Progenitor cell of endocrine pancreas (in vitro differentiated cells): ENCODE results near the gene ACTR8. TPM values are rescaled to one million over a fixed set of nuclear protein-coding genes. Genes with fewer than 3 reads are reported as not detected.
"Not testable (repeated sequence)": the region's sequence is repeated elsewhere in the genome, so short reads cannot be mapped to it uniquely, and the experiment has no call there.

ENCODE experiments used
- DNase-seq: peaks from one replicate; pipeline ENCODE4 v3.0.0; 2021; ENCODE audit warnings: low spot score; ENCODE audit not compliant: unreplicated experiment
- H3K27ac Mint-ChIP-seq: 2 replicates; pipeline ENCODE4 v1.8.0; 2021; ENCODE audit warnings: mild to moderate bottlenecking, moderate library complexity, mixed read lengths
- H3K27me3 Mint-ChIP-seq: 2 replicates; pipeline ENCODE4 v1.8.0; 2021; ENCODE audit warnings: mixed read lengths
- H3K36me3 Mint-ChIP-seq: 2 replicates; pipeline ENCODE4 v1.8.0; 2022; ENCODE audit warnings: mixed read lengths; ENCODE audit not compliant: insufficient read depth
- H3K4me1 Mint-ChIP-seq: 2 replicates; pipeline ENCODE4 v1.8.0; 2021; ENCODE audit warnings: low read depth, mixed read lengths
- H3K4me3 Mint-ChIP-seq: 2 replicates; pipeline ENCODE4 v1.8.0; 2021; ENCODE audit warnings: low read depth, mild to moderate bottlenecking, moderate library complexity, mixed read lengths
- H3K9me3 Mint-ChIP-seq: 2 replicates; pipeline ENCODE4 v1.8.0; 2021; ENCODE audit warnings: low read depth, mixed read lengths
- long read RNA-seq: library from polyadenylated mRNA; unstranded; transcript quantifications from one replicate; pipeline ENCODE4 v2.0.0, GENCODE V29; 2020
- total RNA-seq: library from RNA; stranded (reverse); gene quantifications from 2 replicates; pipeline ENCODE4 v1.2.1, GENCODE V29; 2021
- TF ChIP-seq, protein P1 (sequence below): fragments of 200-600 bp; sonication (generic); IDR thresholded peaks from one replicate; pipeline ENCODE4 v1.5.0; 2021; ENCODE audit warnings: antibody characterized with exemption, mild to moderate bottlenecking; ENCODE audit not compliant: unreplicated experiment

The ACTR8 gene, protein sequence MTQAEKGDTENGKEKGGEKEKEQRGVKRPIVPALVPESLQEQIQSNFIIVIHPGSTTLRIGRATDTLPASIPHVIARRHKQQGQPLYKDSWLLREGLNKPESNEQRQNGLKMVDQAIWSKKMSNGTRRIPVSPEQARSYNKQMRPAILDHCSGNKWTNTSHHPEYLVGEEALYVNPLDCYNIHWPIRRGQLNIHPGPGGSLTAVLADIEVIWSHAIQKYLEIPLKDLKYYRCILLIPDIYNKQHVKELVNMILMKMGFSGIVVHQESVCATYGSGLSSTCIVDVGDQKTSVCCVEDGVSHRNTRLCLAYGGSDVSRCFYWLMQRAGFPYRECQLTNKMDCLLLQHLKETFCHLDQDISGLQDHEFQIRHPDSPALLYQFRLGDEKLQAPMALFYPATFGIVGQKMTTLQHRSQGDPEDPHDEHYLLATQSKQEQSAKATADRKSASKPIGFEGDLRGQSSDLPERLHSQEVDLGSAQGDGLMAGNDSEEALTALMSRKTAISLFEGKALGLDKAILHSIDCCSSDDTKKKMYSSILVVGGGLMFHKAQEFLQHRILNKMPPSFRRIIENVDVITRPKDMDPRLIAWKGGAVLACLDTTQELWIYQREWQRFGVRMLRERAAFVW
- 55.1 and 60.8 TPM in 2 replicates for total RNA-seq
- long read RNA-seq, transcript ACTR8-201 (13 exons, 3,629 nt) = major isoform, 175 of 221 reads
- long read RNA-seq, partial matches to known transcripts = 11 of 221 reads
- long read RNA-seq, other reads (novel, unspliced or antisense) = 35 of 221 reads

DNA sequence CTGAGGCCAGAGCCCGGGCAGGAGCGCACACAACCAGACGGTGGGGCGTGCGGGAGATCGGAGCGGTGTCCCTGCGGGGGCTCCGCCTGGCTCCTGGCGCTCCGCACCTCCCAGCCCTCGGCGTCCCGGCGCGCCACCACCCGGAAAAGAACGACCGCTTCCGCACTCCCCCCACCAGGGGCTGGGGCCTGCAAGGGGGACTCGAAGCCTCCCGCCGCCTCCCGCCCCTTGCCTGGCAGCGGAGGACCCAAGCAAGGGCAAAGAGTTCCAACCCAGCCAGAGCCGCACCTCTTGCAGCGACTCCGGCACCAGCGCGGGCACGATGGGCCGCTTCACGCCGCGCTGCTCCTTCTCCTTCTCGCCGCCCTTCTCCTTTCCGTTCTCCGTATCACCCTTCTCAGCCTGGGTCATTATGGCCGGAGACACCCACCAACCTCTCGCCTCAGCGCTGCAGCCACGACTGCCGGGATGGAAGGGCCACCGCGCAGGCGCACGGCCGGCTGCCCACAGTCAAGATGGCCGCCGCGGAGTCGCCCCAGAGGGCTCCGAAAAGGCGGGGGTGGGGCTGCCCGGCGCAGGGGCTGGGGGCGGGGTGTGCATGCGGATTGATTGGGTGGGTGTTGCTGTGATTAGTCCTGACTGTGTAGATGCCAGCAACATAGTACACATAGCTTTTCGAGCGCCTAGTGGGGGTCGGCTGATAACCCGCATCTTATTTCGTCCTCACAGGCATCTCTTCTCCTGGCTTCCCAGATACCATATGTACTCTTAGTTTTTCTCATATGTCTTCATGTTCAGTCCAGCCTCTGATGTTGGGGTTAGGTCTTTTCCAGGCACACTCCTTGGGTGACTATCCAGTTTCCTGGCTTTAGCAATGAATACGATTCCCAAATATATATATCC lies at the start of gene ACTR8:
Gene ACTR8, minus strand, starts transcription at position 462 of the 903 bp plus-strand sequence. Its CDS starts 51 bp downstream, at position 411.
- DNase-seq = peak; percentile 84
- Mint-ChIP-seq H3K36me3 (peaks cover 18% of the 10 kb centered on the region), H3K27me3 (no peaks in the 10 kb centered on the region), H3K4me1 (peaks cover 9% of the 10 kb centered on the region), H3K4me3 (peak within 1 kb of the TSS; percentile 97), H3K27ac (peak within 1 kb of the TSS; percentile 96), H3K9me3 (no peaks in the 10 kb centered on the region)
- TF ChIP-seq, protein P1, sequence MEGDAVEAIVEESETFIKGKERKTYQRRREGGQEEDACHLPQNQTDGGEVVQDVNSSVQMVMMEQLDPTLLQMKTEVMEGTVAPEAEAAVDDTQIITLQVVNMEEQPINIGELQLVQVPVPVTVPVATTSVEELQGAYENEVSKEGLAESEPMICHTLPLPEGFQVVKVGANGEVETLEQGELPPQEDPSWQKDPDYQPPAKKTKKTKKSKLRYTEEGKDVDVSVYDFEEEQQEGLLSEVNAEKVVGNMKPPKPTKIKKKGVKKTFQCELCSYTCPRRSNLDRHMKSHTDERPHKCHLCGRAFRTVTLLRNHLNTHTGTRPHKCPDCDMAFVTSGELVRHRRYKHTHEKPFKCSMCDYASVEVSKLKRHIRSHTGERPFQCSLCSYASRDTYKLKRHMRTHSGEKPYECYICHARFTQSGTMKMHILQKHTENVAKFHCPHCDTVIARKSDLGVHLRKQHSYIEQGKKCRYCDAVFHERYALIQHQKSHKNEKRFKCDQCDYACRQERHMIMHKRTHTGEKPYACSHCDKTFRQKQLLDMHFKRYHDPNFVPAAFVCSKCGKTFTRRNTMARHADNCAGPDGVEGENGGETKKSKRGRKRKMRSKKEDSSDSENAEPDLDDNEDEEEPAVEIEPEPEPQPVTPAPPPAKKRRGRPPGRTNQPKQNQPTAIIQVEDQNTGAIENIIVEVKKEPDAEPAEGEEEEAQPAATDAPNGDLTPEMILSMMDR = peak; percentile 40

DNA sequence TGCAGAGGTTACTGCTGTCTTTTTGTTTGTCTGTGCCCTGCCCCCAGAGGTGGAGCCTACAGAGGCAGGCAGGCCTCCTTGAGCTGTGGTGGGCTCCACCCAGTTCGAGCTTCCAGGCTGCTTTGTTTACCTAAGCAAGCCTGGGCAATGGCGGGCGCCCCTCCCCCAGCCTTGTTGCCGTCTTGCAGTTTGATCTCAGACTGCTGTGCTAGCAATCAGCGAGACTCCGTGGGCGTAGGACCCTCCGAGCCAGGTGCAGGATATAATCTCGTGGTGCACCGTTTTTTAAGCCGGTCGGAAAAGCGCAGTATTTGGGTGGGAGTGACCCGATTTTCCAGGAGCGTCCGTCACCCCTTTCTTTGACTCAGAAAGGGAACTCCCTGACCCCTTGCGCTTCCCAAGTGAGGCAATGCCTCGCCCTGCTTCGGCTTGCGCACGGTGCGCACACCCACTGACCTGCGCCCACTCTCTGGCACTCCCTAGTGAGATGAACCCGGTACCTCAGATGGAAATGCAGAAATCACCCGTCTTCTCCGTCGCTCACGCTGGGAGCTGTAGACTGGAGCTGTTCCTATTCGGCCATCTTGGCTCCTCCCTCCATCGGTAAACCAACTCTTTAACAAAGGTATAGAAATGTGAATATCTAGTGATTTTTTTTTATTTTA lies 45.4 kb upstream of the ACTR8 start:
- H3K27ac Mint-ChIP-seq, H3K9me3 Mint-ChIP-seq, H3K36me3 Mint-ChIP-seq, H3K27me3 Mint-ChIP-seq, H3K4me1 Mint-ChIP-seq, DNase-seq: not testable (repeated sequence)
- H3K4me3 Mint-ChIP-seq = peak overlapping the region; percentile 33

DNA sequence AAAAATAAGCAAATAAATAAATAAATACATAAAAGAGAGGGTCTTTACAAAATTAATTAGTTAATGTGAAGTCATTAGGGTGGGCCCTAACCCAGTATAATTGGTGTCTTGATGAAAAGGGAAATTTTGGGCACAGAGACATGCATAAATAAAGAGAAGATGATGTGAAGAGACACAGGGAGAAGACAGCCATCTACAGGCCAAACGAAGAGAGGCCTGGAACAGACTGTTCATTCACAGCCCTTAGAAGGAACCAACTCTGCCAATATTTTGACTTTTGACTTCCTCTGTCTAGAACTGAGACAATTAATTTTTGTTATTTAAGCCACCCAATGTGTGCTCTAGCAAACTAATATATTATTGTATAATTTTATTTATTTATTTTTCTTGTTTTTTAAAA lies 39.3 kb upstream of the ACTR8 start:
- peaks cover 9% of the 10 kb centered on the region for H3K27me3 Mint-ChIP-seq
- TF ChIP-seq, protein P1 = peak; percentile 19
- H3K4me1 Mint-ChIP-seq = no peaks in the 10 kb centered on the region
- H3K36me3 Mint-ChIP-seq = no peaks in the 10 kb centered on the region
- no peak for DNase-seq
- no peak overlapping the region for H3K27ac Mint-ChIP-seq
- H3K4me3 Mint-ChIP-seq = no peak overlapping the region
- H3K9me3 Mint-ChIP-seq = peaks cover 8% of the 10 kb centered on the region

DNA sequence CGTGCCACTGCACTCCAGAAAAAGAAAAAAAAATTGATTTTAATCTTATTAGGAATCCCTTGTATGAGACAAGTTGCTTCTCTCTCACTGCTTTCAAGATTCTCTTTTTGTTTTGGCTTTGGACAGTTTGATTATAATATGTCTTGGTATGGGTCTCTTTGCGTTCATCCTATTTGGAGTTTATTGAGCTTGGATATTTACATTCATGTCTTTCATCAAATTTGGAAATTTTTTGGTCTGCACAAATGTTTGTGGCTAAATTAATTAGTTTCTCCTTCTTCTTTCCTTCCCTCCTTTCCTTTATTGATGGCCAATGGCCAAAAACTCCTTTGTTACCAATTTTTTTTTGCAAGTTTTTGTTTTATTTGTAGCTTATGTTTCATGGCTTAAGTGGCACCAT lies 37.8 kb upstream of the ACTR8 start:
- Mint-ChIP-seq H3K36me3 (no peaks in the 10 kb centered on the region), H3K27ac (no peak overlapping the region), H3K27me3 (peaks cover 16% of the 10 kb centered on the region), H3K4me1 (no peaks in the 10 kb centered on the region), H3K9me3 (peaks cover 5% of the 10 kb centered on the region), H3K4me3 (no peak overlapping the region)
- TF ChIP-seq, protein P1 = no peak
- no peak for DNase-seq

DNA sequence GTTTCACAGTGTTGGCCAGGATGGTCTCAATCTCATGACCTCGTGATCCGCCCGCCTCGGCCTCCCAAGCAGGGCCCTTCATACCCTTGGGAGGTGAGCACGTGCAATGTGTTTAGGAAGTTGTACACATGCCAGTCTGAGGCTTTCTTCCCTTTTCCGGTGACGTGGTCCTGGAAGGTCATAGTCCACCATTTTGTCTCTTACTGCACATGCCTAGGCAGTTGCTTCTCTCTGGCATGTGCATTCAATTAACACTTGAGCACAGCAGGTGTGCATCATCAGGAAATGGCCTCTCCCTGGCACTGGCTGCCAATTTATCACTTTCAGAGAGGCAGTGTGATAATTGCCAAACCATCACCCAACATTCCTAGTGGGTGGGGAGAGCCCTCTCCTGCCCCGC lies 31.4 kb upstream of the ACTR8 start:
- TF ChIP-seq, protein P1 = no peak
- Mint-ChIP-seq H3K4me1 (no peaks in the 10 kb centered on the region), H3K27me3 (peaks cover 30% of the 10 kb centered on the region), H3K9me3 (peaks cover 4% of the 10 kb centered on the region), H3K4me3 (no peak overlapping the region), H3K36me3 (no peaks in the 10 kb centered on the region), H3K27ac (no peak overlapping the region)
- DNase-seq = no peak
